SK-N-SH treated with all-trans-retinoic acid at 6 μM for 48 hours (cell line): ENCODE data around the gene AKT3.

Experiments used
- ARNTL ChIP-seq: fragments of 450-650 bp; formaldehyde crosslinking; IDR thresholded peaks from 2 replicates; pipeline ENCODE4 v1.5.0; 2020; ENCODE audit warnings: low read depth, mild to moderate bottlenecking, moderate library complexity, borderline replicate concordance
- CREB5 ChIP-seq: fragments of 250-450 bp; sonication (Bioruptor Pico); IDR thresholded peaks from 2 replicates; pipeline ENCODE4 v1.5.1; 2020; ENCODE audit warnings: low read depth, mild to moderate bottlenecking, moderate library complexity
- CSRNP3 ChIP-seq: fragments of 250-450 bp; sonication (Bioruptor Pico); IDR thresholded peaks from 2 replicates; pipeline ENCODE4 v1.5.1; 2021; ENCODE audit warnings: mild to moderate bottlenecking, moderate library complexity
- ESRRG ChIP-seq: fragments of 250-450 bp; sonication (Bioruptor Pico); IDR thresholded peaks from 2 replicates; pipeline ENCODE4 v1.6.1; 2021; ENCODE audit warnings: mild to moderate bottlenecking
- GLIS3 ChIP-seq: fragments of 250-450 bp; sonication (Bioruptor Pico); IDR thresholded peaks from 2 replicates; pipeline ENCODE4 v1.5.0; 2020; ENCODE audit warnings: mild to moderate bottlenecking, moderate library complexity
- ISL1 ChIP-seq: fragments of 250-450 bp; sonication (Bioruptor Pico); IDR thresholded peaks from 2 replicates; pipeline ENCODE4 v2.1.2; 2022; ENCODE audit warnings: mild to moderate bottlenecking, moderate library complexity
- PPARA ChIP-seq: fragments of 250-450 bp; sonication (Bioruptor Pico); IDR thresholded peaks from 2 replicates; pipeline ENCODE4 v1.5.0; 2020; ENCODE audit warnings: mild to moderate bottlenecking, borderline replicate concordance
- RARB ChIP-seq: fragments of 250-450 bp; sonication (Bioruptor Pico); IDR thresholded peaks from 2 replicates; pipeline ENCODE4 v1.8.0; 2021; ENCODE audit warnings: mild to moderate bottlenecking, moderate library complexity
- SNAI2 ChIP-seq: fragments of 250-450 bp; sonication (Bioruptor Pico); IDR thresholded peaks from 2 replicates; pipeline ENCODE4 v1.5.0; 2020; ENCODE audit warnings: mild to moderate bottlenecking, moderate library complexity
- TCF4 ChIP-seq: fragments of 250-450 bp; sonication (Bioruptor Pico); IDR thresholded peaks from 2 replicates; pipeline ENCODE4 v1.8.0; 2021; ENCODE audit warnings: mild to moderate bottlenecking, moderate library complexity, borderline replicate concordance
- ZFP30 ChIP-seq: fragments of 450-650 bp; formaldehyde crosslinking; IDR thresholded peaks from 2 replicates; pipeline ENCODE4 v1.5.0; 2022; ENCODE audit warnings: mild to moderate bottlenecking, moderate library complexity
- ZNF565 ChIP-seq: fragments of 450-650 bp; formaldehyde crosslinking; conservative IDR thresholded peaks from 2 replicates; pipeline ENCODE4 v1.5.0; 2020; ENCODE audit warnings: low read depth, mild to moderate bottlenecking, moderate library complexity
- ZNF70 ChIP-seq: fragments of 450-650 bp; formaldehyde crosslinking; IDR thresholded peaks from 2 replicates; pipeline ENCODE4 v1.5.0; 2020; ENCODE audit warnings: mild to moderate bottlenecking, moderate library complexity
- TF ChIP-seq, protein P1 (sequence below): fragments of 250-450 bp; sonication (Bioruptor Pico); IDR thresholded peaks from 2 replicates; pipeline ENCODE4 v1.8.0; 2020; ENCODE audit warnings: mild to moderate bottlenecking, moderate library complexity, borderline replicate concordance

DNA sequence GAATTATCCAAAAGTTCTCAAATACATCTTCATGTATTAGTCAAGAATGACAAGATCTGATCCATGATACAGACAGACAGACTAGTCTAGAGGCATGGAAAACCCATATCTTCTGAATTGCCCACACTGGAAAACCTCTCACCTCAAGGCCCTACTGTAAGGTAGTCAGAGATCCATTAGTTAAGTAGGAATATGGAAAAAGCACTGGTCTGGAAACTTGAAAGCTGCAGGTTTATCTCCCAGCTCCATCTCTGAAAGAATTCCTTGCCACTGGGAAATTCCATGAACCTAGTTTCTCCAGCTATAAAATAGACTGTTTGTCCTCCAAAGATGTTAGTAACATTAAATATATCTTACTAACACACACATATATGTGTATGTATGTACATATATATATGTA, 169.2 kb downstream of the AKT3 start:
- no peak for TF ChIP-seq RARB (CRISPR knock-in tag)
- no peak for TF ChIP-seq ARNTL
- TF ChIP-seq, protein P1, sequence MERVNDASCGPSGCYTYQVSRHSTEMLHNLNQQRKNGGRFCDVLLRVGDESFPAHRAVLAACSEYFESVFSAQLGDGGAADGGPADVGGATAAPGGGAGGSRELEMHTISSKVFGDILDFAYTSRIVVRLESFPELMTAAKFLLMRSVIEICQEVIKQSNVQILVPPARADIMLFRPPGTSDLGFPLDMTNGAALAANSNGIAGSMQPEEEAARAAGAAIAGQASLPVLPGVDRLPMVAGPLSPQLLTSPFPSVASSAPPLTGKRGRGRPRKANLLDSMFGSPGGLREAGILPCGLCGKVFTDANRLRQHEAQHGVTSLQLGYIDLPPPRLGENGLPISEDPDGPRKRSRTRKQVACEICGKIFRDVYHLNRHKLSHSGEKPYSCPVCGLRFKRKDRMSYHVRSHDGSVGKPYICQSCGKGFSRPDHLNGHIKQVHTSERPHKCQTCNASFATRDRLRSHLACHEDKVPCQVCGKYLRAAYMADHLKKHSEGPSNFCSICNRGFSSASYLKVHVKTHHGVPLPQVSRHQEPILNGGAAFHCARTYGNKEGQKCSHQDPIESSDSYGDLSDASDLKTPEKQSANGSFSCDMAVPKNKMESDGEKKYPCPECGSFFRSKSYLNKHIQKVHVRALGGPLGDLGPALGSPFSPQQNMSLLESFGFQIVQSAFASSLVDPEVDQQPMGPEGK (CRISPR knock-in tag), result no peak
- no peak for TF ChIP-seq ZNF70
- no peak for TF ChIP-seq PPARA
- no peak for TF ChIP-seq ZNF565 (CRISPR knock-in tag)
- no peak for TF ChIP-seq GLIS3 (CRISPR knock-in tag)
- TF ChIP-seq TCF4 (CRISPR knock-in tag), result no peak
- no peak for TF ChIP-seq SNAI2 (CRISPR knock-in tag)
- no peak for TF ChIP-seq ZFP30 (CRISPR knock-in tag)
- TF ChIP-seq ESRRG (CRISPR knock-in tag), result no peak
- no peak for TF ChIP-seq CSRNP3 (CRISPR knock-in tag)
- TF ChIP-seq ISL1, result no peak
- TF ChIP-seq CREB5 (CRISPR knock-in tag), result no peak
